GM12878 (cell line): Measurements from ENCODE around the gene GALNT3. TPM values are rescaled to one million over a fixed set of nuclear protein-coding genes. Genes with fewer than 3 reads are reported as not detected.

Source experiments
- ATAC-seq: fragments of 200-7000 bp; cut with Tn5 transposase; 3 replicates; pipeline ENCODE4 v1.9.1; 2020; ENCODE audit warnings: mild to moderate bottlenecking, moderate library complexity
- BruUV-seq: library from RNA; stranded (reverse); fragments of 400-500 nt; replicated peaks from 2 replicates; lab custom pipeline; 2021; lab: Mats Ljungman, UMichigan
- CTCF ChIA-PET: fragments of 300-600 bp; sonication (Branson Sonifier 250); formaldehyde crosslinking; extraction: SDS; loops from one replicate; lab custom pipeline; 2021; ENCODE audit warnings: inconsistent platforms; lab: Yijun Ruan, JAX
- POLR2A ChIA-PET: fragments of 350-600 bp; formaldehyde crosslinking; extraction: SDS; loops from one replicate; lab custom pipeline; 2021; ENCODE audit warnings: inconsistent platforms; lab: Charles Lee
- RAD21 ChIA-PET: fragments of 300-600 bp; sonication (Branson Sonifier 250); formaldehyde crosslinking; loops from one replicate; lab custom pipeline; 2023; ENCODE audit warnings: antibody characterized with exemption; ENCODE audit not compliant: unreplicated experiment; lab: Charles Lee
- SMC1A ChIA-PET: fragments of 300-600 bp; sonication (Branson Sonifier 250); formaldehyde crosslinking; loops from one replicate; lab custom pipeline; 2023; ENCODE audit not compliant: unreplicated experiment, uncharacterized antibody; lab: Charles Lee
- DNase-seq: peaks from one replicate; pipeline ENCODE4 v3.0.0-alpha.2; 2011; ENCODE audit warnings: low read depth, low spot score
- FAIRE-seq: peaks from 3 replicates; lab custom pipeline; 2011; peaks lifted over from hg19 to GRCh38; lab: Jason Lieb, UNC
- H2AFZ ChIP-seq: 2 replicates; pipeline ENCODE4 v1.6.0; 2011; ENCODE audit warnings: low read depth, low read length, control low read depth; ENCODE audit not compliant: control insufficient read depth
- H3K27ac ChIP-seq: 2 replicates; pipeline ENCODE4 v1.5.1; 2011; ENCODE audit warnings: control low read depth; ENCODE audit not compliant: control insufficient read depth, insufficient read depth
- H3K27me3 ChIP-seq, 2 experiments: replicated peaks in 1 of 2; 2 replicates each; pipeline versions ENCODE4 v1.6.0 to v1.6.1; 2011; ENCODE audit warnings: low read length in 1 of 2; ENCODE audit not compliant: control insufficient read depth in 2 of 2, insufficient read depth in 2 of 2
- H3K36me3 ChIP-seq, 2 experiments: 2 replicates each; pipeline ENCODE4 v1.5.1; 2011; ENCODE audit warnings: low read length in 1 of 2; ENCODE audit not compliant: control insufficient read depth in 2 of 2, insufficient read depth in 2 of 2
- H3K4me1 ChIP-seq: 2 replicates; pipeline ENCODE4 v1.6.1; 2011; ENCODE audit warnings: mild to moderate bottlenecking, low read length, moderate library complexity, mixed read lengths; ENCODE audit not compliant: control insufficient read depth, insufficient read depth
- H3K4me2 ChIP-seq: 2 replicates; pipeline ENCODE4 v1.6.0; 2011; ENCODE audit warnings: control low read depth; ENCODE audit not compliant: control insufficient read depth, insufficient read depth
- H3K4me3 ChIP-seq: fragments of 200-600 bp; sonication (generic); 2 replicates; pipeline ENCODE4 v1.5.1; 2016
- H3K79me2 ChIP-seq: 2 replicates; pipeline ENCODE4 v1.6.0; 2011; ENCODE audit warnings: low read length; ENCODE audit not compliant: control insufficient read depth, insufficient read depth
- H3K9ac ChIP-seq: 2 replicates; pipeline ENCODE4 v1.8.0; 2011; ENCODE audit warnings: low read length, control low read depth, mixed read lengths; ENCODE audit not compliant: control insufficient read depth, insufficient read depth
- H3K9me3 ChIP-seq: replicated peaks from 3 replicates; pipeline ENCODE4 v1.5.1; 2011; ENCODE audit warnings: mild to moderate bottlenecking, low read length; ENCODE audit not compliant: control insufficient read depth, insufficient read depth
- H4K20me1 ChIP-seq: 2 replicates; pipeline ENCODE4 v1.6.0; 2011; ENCODE audit not compliant: control insufficient read depth, insufficient read depth
- MAX ChIP-seq: IDR thresholded peaks from 2 replicates; pipeline ENCODE4 v1.6.1; 2012; ENCODE audit warnings: low read depth, low read length, improper control_type of control experiment
- NR2F1 ChIP-seq: fragments of 450-650 bp; conservative IDR thresholded peaks from 2 replicates; pipeline ENCODE4 v1.6.1; 2017; ENCODE audit warnings: mild to moderate bottlenecking
- PRDM15 ChIP-seq: fragments of 450-650 bp; formaldehyde crosslinking; IDR thresholded peaks from 2 replicates; pipeline ENCODE4 v1.4.0; 2020; ENCODE audit warnings: mild to moderate bottlenecking, moderate library complexity
- SPI1 ChIP-seq: IDR thresholded peaks from 2 replicates; pipeline ENCODE4 v1.6.1; 2011; ENCODE audit warnings: low read depth, mild to moderate bottlenecking, low read length, moderate library complexity, borderline replicate concordance; ENCODE audit not compliant: insufficient read depth
- USF2 ChIP-seq: IDR thresholded peaks from 2 replicates; pipeline ENCODE4 v1.6.1; 2011; ENCODE audit warnings: low read depth, low read length, improper control_type of control experiment, borderline replicate concordance
- WGBS: methylation state at CpG from one replicate; pipeline ENCODE4 v1.1.6; 2016; ENCODE audit warnings: low lambda C conversion rate; ENCODE audit not compliant: insufficient replicate concordance, insufficient coverage; ENCODE audit errors: missing lambda C conversion rate; 5-methylcytosine and 5-hydroxymethylcytosine counted together
- in situ Hi-C: fragments of 300-500 bp; cut with MboI; formaldehyde crosslinking; loops from 9 replicates; pipeline ENCODE4 v1.14.3; 2018; ENCODE audit warnings: mixed read lengths
- intact Hi-C: fragments of 100-400 bp; cut with micrococcal nuclease; formaldehyde crosslinking; loops from one replicate; pipeline ENCODE4 v1.14.2; 2022; ENCODE audit not compliant: unreplicated experiment
- polyA plus RNA-seq, 11 experiments: library from polyadenylated mRNA; depleted of rRNA in 4 of 11; unstranded in 6 of 11; stranded (reverse) in 5 of 11; fragments of >200 nt; fragmentation: Nextera tagmentation in 4 of 11; fragmentation: Illumina TruSeq in 1 of 11; extraction: Ambion mirVana in 4 of 11; extraction: Trizol in 1 of 11; gene quantifications; 1 replicate in 1 of 11; 2 replicates in 10 of 11; pipeline versions ENCODE4 v1.2.1 to v1.2.3, GENCODE V29; 2011 to 2016; ENCODE audit warnings: inconsistent platforms in 2 of 11, missing spikeins in 2 of 11, low read depth in 1 of 11
- total RNA-seq, 4 experiments: library from RNA; depleted of rRNA in 3 of 4; stranded (reverse); fragments of >200 nt in 3 of 4; fragmentation: Illumina TruSeq in 1 of 4; extraction: Trizol in 1 of 4; gene quantifications; 2 replicates each; pipeline versions ENCODE4 v1.2.1 to v1.2.3, GENCODE V29; 2013 to 2021

Gene GALNT3
- total and polyA plus RNA-seq, 10 of the 15 experiments (the other 5 are each of a cell fraction or from before 2014, with no cell fraction given) = 0.53 to 3.7 (median 1.1) TPM

DNA sequence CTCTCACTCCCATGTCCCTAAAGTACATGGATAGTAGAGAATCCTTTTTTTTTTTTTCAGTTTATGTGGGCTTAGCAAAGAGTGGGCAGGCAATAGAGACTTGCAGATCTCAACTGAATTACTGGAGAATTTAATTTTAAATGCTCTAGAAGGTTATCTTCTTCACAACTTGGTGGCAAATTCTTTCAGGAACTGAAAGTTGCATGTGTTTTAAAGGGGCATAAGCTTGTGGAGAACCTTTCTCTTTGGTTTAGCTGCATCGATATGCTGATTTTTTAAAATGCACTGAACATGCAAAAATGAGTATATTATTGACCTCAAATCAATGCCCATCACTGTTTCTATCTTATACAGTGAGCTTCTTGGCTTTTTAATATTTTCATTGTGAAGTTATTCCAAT, 24.9 kb upstream of the GALNT3 start:
- Histone ChIP-seq H3K27me3 (no peaks in the 10 kb centered on the region), H3K4me2 (no peak overlapping the region), H4K20me1 (no peaks in the 10 kb centered on the region), H3K4me3 (no peak overlapping the region), H3K4me1 (peaks cover 13% of the 10 kb centered on the region; the same call in 1 of the 2 replicates), H3K9ac (no peak overlapping the region), H3K36me3 (no peaks in the 10 kb centered on the region), H2AFZ (no peak overlapping the region), H3K9me3 (no peaks in the 10 kb centered on the region), H3K27ac (no peak overlapping the region), H3K79me2 (no peaks in the 10 kb centered on the region)
- intact Hi-C loops = loop anchor here (2.0 kb wide), 1 partner anchor 46 kb away; no protein-coding TSS in a partner anchor
- RAD21 ChIA-PET = interaction anchor here (1.2 kb wide), 1 partner anchor 55 kb away, joined by 3 read pairs; no protein-coding TSS in a partner anchor
- ATAC-seq (no peak), DNase-seq (no peak), FAIRE-seq (no peak)
- SMC1A ChIA-PET = no interaction called here
- POLR2A ChIA-PET = no interaction called here
- 41% methylated on average over 1 of the region's 1 CpG for WGBS
- in situ Hi-C loops = no loop called here
- BruUV-seq = no TSS peak
- TF ChIP-seq SPI1 = peak; percentile 41; the same call in 1 of the 2 replicates
- no peak for TF ChIP-seq NR2F1
- CTCF ChIA-PET = interaction anchor here (0.9 kb wide), 1 partner anchor 55 kb away, joined by 3 read pairs; no protein-coding TSS in a partner anchor

GRCh38 chr2:165815299-165816141, 21.5 kb upstream of the GALNT3 start:
- no peaks in the 10 kb centered on the region for H3K79me2 ChIP-seq
- FAIRE-seq (peak; percentile 38), DNase-seq (no peak), ATAC-seq (peak; percentile 77)
- peaks cover 13% of the 10 kb centered on the region; the same call in 1 of the 2 replicates for H3K4me1 ChIP-seq
- H3K36me3 ChIP-seq = no peaks in the 10 kb centered on the region
- no peak overlapping the region for H3K9ac ChIP-seq
- no peak overlapping the region; the same call in 1 of the 2 replicates for H3K4me2 ChIP-seq
- TF ChIP-seq MAX (no peak), USF2 (no peak), SPI1 (peak; percentile 54; the same call in 1 of the 2 replicates), PRDM15 (CRISPR knock-in tag) (no peak)
- intact Hi-C loops (no loop called here), in situ Hi-C loops (no loop called here)
- H2AFZ ChIP-seq = no peak overlapping the region
- ChIA-PET SMC1A (no interaction called here), POLR2A (no interaction called here), CTCF (no interaction called here), RAD21 (interaction anchor here (0.7 kb wide), 1 partner anchor 59 kb away, joined by 3 read pairs; no protein-coding TSS in a partner anchor)
- H3K27ac ChIP-seq = no peak overlapping the region; the same call in 1 of the 2 replicates
- H3K9me3 ChIP-seq = no peaks in the 10 kb centered on the region
- 0% methylated on average over 2 of the region's 2 CpGs for WGBS
- H3K27me3 ChIP-seq = no peaks in the 10 kb centered on the region
- BruUV-seq = no TSS peak
- no peaks in the 10 kb centered on the region for H4K20me1 ChIP-seq
- H3K4me3 ChIP-seq = no peak overlapping the region
